Large intestine (tissue), 3 donors: ENCODE measurements around the gene SAP30. TPM values are rescaled to one million over a fixed set of nuclear protein-coding genes. Genes with fewer than 3 reads are reported as not detected.

Source experiments
- DNase-seq, 2 donors: peaks; one replicate each; pipeline versions ENCODE4 v3.0.0 to v3.0.0-alpha.2; 2013
- H3K27ac ChIP-seq: one replicate; pipeline ENCODE4 v1.5.1; 2013; ENCODE audit warnings: low read length
- H3K27me3 ChIP-seq: 2 replicates; pipeline ENCODE4 v1.6.1; 2013; ENCODE audit warnings: low read length; ENCODE audit not compliant: control insufficient read depth, insufficient read depth
- H3K36me3 ChIP-seq: 2 replicates; pipeline ENCODE4 v1.6.1; 2013; ENCODE audit warnings: low read length; ENCODE audit not compliant: control insufficient read depth, insufficient read depth
- H3K4me1 ChIP-seq: one replicate; pipeline ENCODE4 v1.6.1; 2013; ENCODE audit warnings: low read length; ENCODE audit not compliant: control insufficient read depth, insufficient read depth
- H3K4me3 ChIP-seq: one replicate; pipeline ENCODE4 v1.5.1; 2013; ENCODE audit warnings: low read length
- H3K9me3 ChIP-seq: one replicate; pipeline ENCODE4 v1.6.1; 2013; ENCODE audit warnings: mild to moderate bottlenecking, low read depth, low read length, moderate library complexity; ENCODE audit not compliant: control insufficient read depth
- WGBS: methylation state at CpG from one replicate; pipeline ENCODE4 v1.1.5; 2013; ENCODE audit warnings: low lambda C conversion rate; ENCODE audit not compliant: insufficient coverage; 5-methylcytosine and 5-hydroxymethylcytosine counted together
- polyA plus RNA-seq: library from polyadenylated mRNA; unstranded; fragments of 120-200 nt; gene quantifications from one replicate; pipeline ENCODE4 v1.2.1, GENCODE V29; 2013

The SAP30 gene
- polyA plus RNA-seq, 1 donor: 9.5 TPM

GRCh38 chr4:173365359-173365996 is 5.3 kb upstream of the SAP30 start:
- H3K9me3 ChIP-seq: no peaks in the 10 kb centered on the region
- no peaks in the 10 kb centered on the region for H3K36me3 ChIP-seq
- H3K27me3 ChIP-seq: no peaks in the 10 kb centered on the region
- no peaks in the 10 kb centered on the region for H3K4me1 ChIP-seq
- no peak overlapping the region for H3K27ac ChIP-seq
- 71% methylated on average over 1 of the region's 2 CpGs for WGBS
- H3K4me3 ChIP-seq: no peak overlapping the region
- DNase-seq: no peak

GRCh38 chr4:173367285-173367684 is 3.5 kb upstream of the SAP30 start:
- H3K27ac ChIP-seq: no peak overlapping the region

GRCh38 chr4:173367946-173368345 is 2.8 kb upstream of the SAP30 start:
- DNase-seq: no peak
- Histone ChIP-seq H3K4me3 (no peak overlapping the region), H3K27me3 (no peaks in the 10 kb centered on the region), H3K27ac (no peak overlapping the region), H3K36me3 (no peaks in the 10 kb centered on the region), H3K4me1 (no peaks in the 10 kb centered on the region), H3K9me3 (no peaks in the 10 kb centered on the region)
- 69% methylated on average over 3 of the region's 4 CpGs for WGBS

More at GRCh38 chr4:173367285-173367684, 3.5 kb upstream of the SAP30 start:
- DNase-seq: no peak
- no peaks in the 10 kb centered on the region for H3K4me1 ChIP-seq
- no peaks in the 10 kb centered on the region for H3K27me3 ChIP-seq
- H3K9me3 ChIP-seq: no peaks in the 10 kb centered on the region
- H3K4me3 ChIP-seq: no peak overlapping the region
- no peaks in the 10 kb centered on the region for H3K36me3 ChIP-seq

GRCh38 chr4:173370130-173370476 is 651 bp upstream of the SAP30 start:
- no peak for DNase-seq
- H3K4me3 ChIP-seq: peak overlapping the region; percentile 65
- H3K27ac ChIP-seq: peak overlapping the region; percentile 88
- no peaks in the 10 kb centered on the region for H3K4me1 ChIP-seq
- no peaks in the 10 kb centered on the region for H3K36me3 ChIP-seq
- H3K27me3 ChIP-seq: no peaks in the 10 kb centered on the region
- no CpG with 5 or more reads among the region's 14 CpGs for WGBS
- no peaks in the 10 kb centered on the region for H3K9me3 ChIP-seq

GRCh38 chr4:173371292-173372192 is 788 bp downstream of the SAP30 start:
- Histone ChIP-seq H3K36me3 (peaks cover 4% of the 10 kb centered on the region), H3K4me1 (no peaks in the 10 kb centered on the region), H3K4me3 (peak overlapping the region; percentile 65), H3K9me3 (no peaks in the 10 kb centered on the region), H3K27me3 (no peaks in the 10 kb centered on the region), H3K27ac (peak overlapping the region; percentile 76)
- DNase-seq: peak; percentile 46 to 79
- no CpG with 5 or more reads among the region's 68 CpGs for WGBS

GRCh38 chr4:173374588-173374987 is 3.8 kb downstream of the SAP30 start:
- DNase-seq: no peak
- H3K27ac ChIP-seq: no peak overlapping the region
- 92% methylated on average over 2 of the region's 2 CpGs for WGBS
- H3K9me3 ChIP-seq: no peaks in the 10 kb centered on the region
- peaks cover 4% of the 10 kb centered on the region for H3K36me3 ChIP-seq
- no peaks in the 10 kb centered on the region for H3K4me1 ChIP-seq
- no peak overlapping the region for H3K4me3 ChIP-seq
- H3K27me3 ChIP-seq: no peaks in the 10 kb centered on the region

- peaks cover 4% of the 10 kb centered on the region for H3K36me3 ChIP-seq
- no peaks in the 10 kb centered on the region for H3K4me1 ChIP-seq
- 95% methylated on average over 3 of the region's 3 CpGs for WGBS
- no peak overlapping the region for H3K27ac ChIP-seq
- H3K9me3 ChIP-seq: no peaks in the 10 kb centered on the region
- no peak overlapping the region for H3K4me3 ChIP-seq
- no peak for DNase-seq
- no peaks in the 10 kb centered on the region for H3K27me3 ChIP-seq
These were observed 9.2 kb downstream of the SAP30 start for GRCh38 chr4:173379929-173380328.

- Histone ChIP-seq H3K9me3 (no peaks in the 10 kb centered on the region), H3K27me3 (no peaks in the 10 kb centered on the region), H3K4me3 (no peak overlapping the region), H3K4me1 (no peaks in the 10 kb centered on the region), H3K36me3 (no peaks in the 10 kb centered on the region), H3K27ac (no peak overlapping the region)
- no peak for DNase-seq
These were observed 10.2 kb downstream of the SAP30 start for GRCh38 chr4:173380987-173381386.

- no peaks in the 10 kb centered on the region for H3K27me3 ChIP-seq
These were observed 10.9 kb downstream of the SAP30 start for GRCh38 chr4:173381610-173382009.

GRCh38 chr4:173382349-173382748 is 11.6 kb downstream of the SAP30 start:
- Histone ChIP-seq H3K9me3 (no peaks in the 10 kb centered on the region), H3K36me3 (no peaks in the 10 kb centered on the region), H3K4me3 (no peak overlapping the region), H3K4me1 (no peaks in the 10 kb centered on the region), H3K27me3 (no peaks in the 10 kb centered on the region), H3K27ac (no peak overlapping the region)
- 97% methylated on average over 4 of the region's 4 CpGs for WGBS
- DNase-seq: no peak

More at GRCh38 chr4:173381610-173382009, 10.9 kb downstream of the SAP30 start:
- Histone ChIP-seq H3K36me3 (no peaks in the 10 kb centered on the region), H3K4me3 (no peak overlapping the region), H3K27ac (no peak overlapping the region), H3K4me1 (no peaks in the 10 kb centered on the region), H3K9me3 (no peaks in the 10 kb centered on the region)
- 100% methylated on average over 1 of the region's 1 CpG for WGBS
- DNase-seq: no peak

GRCh38 chr4:173386751-173387150 is 16.0 kb downstream of the SAP30 start:
- no peak for DNase-seq
- no peak overlapping the region for H3K4me3 ChIP-seq
- H3K9me3 ChIP-seq: no peaks in the 10 kb centered on the region
- H3K27ac ChIP-seq: no peak overlapping the region
- no peaks in the 10 kb centered on the region for H3K27me3 ChIP-seq
- no peaks in the 10 kb centered on the region for H3K36me3 ChIP-seq
- H3K4me1 ChIP-seq: no peaks in the 10 kb centered on the region
